ENCODE measurements around the gene INS.

The INS gene

DNA sequence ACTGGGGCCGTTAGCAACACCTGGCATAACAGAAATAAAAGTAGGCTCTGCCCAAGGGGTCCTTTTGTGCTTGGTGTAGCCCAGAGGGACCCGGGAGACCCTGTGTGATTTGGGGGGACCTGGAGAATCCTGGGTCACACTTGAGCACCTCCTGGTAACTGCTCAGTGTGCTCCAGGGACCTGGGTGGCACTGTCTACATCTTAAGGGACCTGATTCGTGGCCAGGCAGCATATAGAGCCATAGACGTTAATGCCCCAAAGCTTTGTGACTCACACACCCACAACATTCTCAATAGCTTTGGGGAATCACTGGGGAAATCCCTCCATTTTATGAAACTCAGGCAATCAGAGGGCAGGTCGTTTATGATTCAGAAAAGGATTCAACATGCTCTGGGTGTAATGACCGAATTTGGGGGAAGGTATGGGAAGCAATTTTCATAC, 18.2 kb downstream of the INS start:
- no peak for DNase-seq

DNA sequence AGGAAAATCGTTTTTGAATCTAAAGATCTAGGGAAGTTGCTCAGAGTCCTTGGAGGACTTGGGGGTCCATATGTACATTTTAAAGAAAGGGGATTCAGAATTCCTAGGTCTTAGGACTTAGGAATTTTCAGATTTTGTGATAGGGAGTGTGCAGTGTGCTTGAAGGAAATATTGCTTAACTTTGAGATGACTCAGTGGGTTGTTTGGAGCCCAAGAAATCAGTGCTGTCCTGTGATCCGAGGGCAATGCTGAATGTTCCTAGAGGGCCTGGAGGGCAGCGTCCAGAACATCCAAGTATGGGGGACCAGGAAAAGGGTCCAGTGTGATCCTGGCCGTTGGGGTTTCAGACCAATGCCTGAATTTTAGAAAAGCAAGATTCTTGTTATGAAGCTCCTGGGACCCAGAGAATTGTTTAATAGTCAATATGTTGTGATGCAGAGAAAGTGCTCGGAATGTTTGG, 18.7 kb downstream of the INS start:
- DNase-seq = no peak

DNA sequence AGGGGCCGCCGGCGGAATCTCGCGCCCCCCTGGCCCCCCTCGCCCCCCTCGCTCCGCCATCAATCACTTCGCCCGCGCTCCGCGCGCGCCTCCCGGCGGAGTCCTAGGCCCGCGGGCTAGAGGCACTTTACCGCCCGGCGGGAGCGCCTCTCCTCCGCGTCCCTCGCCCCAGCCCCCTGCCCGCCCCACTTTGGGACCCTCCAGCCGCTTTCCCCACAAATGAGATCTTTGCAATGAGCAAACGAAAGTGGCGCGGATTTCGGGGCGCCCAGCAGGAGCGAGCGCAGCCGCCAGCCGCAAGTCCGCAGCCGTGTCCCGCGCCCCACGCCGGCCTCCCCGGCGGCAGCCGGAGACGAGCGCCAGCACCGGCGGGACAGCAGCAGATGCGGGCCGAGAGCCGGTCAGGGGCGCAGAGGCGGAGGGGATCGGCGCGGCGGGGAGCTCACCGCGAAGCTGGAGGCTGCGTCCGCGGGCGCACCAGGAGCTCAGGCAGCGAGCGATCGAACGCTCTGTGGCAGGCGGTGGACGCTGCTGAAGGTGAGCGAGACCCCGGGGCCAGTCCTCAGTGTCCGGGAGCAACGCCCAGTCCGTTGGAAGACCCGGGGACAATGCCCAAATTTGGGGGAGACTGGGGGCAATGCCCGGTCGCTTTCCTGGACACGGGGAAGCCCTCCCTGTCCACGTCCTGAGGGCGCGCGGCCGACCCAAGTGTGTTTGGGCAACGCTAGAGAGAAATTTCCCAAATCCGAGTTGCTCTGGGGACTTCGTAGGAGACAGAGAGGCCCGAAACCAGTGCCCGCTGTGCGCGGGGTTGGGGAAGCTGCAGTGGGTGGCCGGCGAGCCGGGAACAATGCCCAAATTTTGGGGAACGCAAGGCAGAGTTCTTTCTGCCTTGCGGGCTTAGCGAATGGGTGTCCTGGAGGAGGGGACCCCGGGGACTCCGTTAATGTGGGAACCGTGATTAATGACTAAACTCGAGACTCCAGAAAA, 20.3 kb downstream of the INS start:
- no peak for DNase-seq

DNA sequence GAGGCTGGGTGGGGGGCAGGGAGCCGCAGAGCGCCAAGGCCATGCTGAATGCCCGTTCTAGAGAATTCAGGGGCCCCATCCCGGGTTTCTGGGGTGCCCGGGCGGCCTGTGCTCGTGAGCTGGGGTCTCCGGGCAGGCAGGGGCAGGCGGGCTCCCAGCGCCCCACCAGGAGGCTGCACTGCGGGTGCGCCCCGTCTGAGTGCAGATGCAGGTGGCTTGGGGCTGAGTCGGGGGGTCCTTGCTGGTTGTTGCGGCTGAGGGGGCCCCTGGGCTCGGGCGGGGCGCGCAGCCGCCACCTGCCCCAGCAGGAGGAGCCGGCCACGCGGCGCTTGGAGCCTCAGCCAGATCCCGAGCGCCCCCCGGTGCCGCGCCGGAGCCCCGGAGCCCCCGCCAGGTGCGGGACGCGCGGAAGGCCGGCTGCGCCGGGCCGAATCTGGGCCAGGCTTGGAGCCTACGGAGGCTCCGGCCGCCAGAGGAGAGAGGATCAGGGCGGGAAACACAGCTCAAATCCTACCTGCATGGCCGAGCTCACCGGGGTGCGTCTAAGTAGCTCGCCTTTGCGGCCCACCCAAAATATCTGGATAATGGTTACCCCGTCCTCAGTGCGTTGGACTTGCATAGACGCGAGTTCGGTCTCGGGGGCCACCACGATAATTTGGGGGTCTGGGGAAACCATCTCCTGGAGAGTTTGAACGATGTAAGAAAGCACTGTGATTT, 21.2 kb downstream of the INS start:
- DNase-seq = no peak

DNA sequence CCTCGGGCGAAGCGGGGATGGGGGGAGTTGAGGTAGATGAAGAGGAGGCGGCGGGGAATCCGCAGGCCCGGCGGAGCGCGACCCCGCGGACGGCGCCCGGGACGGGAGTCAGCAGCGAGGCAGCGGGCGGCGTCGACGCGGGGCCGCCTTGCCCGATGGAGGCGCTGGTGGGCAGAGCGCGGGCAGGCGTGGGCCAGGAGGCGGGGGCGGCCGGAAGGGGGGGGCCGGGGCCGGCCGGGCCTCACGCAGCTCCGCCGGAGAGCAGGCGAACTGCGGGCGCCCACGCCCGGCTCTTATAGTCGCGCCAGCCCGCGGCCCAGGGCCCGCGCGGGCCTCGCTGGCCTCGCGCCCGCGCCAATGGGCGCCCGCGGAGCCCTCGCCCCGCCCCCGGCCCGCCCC, 21.9 kb downstream of the INS start, which contains the start of gene IGF2:
IGF2 (minus strand) TSS at position 267 of the 399 bp plus-strand sequence. CDS start 3,866 bp downstream, outside the sequence.
- no peak for DNase-seq

DNA sequence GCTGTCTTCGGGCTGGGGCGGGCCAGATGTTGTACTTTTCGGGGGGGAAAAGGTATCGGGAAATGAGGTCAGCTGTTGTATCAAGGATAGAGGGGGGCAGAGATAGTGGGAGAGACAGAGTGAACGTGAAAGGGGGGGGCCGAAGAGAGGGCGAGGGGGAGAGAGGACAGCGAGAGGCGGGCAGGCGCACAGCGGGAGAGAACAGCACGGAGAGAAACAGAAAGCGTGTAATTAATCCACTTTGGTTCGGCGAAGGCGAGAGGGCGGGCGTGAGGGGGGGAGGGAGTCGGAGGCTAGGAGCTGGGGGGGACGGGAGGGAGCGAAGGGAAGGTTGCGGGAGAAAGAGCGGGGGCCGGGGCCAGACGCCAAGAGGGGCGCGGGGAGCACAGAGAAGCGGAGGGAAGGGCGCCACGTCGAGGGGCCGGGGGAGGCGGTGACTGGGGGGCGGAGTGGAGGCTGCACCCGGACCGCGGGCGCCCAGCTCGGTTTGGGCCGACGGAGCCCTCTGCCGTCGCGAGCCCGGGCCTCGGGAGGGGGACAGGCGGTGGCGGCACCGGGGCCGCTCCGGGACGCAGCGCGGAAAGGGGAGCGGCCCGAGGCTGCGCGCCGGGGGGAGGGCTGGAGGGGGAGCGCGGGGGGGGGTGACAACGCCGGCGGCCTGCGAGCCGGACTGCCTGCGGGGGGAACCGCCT, 22.4 kb downstream of the INS start:
- DNase-seq = no peak

DNA sequence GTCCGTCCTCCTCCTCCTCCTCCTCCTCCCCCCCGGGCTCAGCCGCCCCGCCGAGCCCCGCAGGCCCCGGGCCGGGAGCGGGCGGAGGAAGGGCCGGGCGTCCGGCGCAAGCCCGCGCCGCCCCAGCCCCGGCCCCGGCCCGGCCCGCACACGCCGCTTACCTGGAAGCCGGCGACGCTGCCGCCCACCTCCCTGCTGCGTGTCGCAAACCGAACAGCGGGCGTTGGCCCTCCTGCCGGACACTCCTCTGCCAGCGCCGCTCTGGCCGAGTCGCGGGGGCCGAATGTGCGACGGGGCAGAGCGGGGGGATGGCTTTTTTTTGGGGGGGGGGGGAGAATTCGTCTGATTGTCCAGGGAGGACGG, 23.0 kb downstream of the INS start:
- DNase-seq = no peak

DNA sequence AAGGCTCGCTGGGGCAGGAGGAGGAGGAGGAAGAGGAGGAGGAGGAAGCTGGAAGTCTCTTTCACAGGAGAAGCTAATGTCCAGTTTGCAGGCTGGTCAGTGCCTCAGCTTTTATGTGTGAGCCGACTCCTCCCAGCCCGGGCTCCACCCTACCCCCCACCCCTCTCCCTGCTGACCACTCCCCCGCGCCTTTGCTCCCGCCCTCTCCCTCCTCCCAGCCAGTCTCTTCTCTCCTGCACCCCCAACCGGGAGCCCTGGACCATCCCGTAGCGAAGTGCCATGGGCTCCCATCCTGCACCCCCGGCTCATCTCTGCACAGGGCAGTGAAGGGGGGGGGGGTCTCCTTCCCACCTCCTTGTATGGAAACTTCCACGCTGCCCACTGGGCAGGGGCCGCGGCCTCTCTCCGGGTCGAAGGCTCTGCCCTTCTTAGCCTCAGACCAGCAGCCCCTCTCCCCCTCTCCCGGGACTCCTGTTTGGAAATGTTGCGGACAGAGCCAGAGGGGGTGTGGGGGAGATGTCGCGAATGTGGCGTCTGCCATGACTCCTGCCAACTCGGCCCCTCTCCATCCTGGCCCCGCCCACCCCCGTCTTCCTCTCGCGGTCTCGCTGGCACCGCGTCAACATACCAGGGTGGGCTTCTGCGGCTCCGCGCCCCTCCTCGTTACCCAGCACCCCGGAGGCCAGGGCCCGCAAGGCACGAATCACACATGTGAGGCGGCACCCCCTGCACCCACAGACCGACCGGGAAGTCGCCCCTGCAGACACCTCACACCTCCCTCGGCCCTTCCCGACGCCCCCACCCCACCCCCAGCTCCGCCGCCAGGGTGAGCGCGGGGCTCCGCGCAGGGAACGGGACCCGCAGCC, 23.6 kb downstream of the INS start:
- DNase-seq = no peak

DNA sequence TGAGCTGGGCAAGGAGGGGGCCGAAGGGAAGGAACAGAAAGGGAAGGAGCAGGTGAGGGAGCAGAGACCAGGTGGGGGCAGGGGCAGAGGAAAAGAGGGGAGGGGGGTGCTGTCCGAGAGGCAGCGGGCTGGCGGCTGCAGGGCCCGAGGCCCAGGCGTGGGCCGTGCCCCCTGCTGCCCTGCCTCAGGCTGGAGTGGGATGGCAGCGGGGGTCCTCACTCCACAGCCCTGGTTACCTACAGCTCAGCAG, 24.1 kb downstream of the INS start:
- no peak for DNase-seq

DNA sequence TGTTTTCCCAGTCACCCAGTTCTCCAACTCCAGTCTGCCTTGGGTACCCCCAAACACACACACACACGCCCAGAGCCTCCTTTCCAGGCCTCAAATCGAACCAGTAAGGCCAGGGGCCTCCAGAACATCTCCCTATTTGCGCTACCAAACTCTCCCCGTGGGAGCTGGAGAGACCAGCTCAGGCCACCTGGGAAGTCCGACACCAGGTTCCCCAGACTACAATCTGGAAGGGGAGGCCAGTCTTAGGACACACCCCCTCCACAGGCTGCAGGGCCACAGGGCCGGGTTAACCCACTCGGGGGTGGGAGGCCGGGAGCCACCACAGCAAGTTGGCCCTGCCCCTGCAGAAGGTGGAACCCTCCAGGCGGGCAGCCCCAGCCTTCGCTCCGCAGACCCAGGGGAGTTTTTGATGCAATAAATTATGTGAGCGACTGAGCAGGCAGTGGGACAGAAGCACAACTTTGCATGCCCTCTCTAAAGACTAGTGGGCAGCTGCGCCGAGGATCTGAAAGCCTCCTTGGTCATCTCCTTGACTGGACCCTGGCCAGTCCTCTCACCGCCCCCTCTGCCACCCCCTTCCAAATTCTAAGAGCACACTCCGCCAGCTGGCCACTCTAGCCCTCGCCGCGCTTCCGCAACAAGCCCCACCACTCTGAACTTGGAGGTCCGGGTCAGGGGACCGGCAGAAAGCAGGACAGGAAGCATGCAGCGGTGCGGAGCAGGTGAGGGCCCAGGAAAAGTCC, 24.6 kb downstream of the INS start:
- DNase-seq = no peak

DNA sequence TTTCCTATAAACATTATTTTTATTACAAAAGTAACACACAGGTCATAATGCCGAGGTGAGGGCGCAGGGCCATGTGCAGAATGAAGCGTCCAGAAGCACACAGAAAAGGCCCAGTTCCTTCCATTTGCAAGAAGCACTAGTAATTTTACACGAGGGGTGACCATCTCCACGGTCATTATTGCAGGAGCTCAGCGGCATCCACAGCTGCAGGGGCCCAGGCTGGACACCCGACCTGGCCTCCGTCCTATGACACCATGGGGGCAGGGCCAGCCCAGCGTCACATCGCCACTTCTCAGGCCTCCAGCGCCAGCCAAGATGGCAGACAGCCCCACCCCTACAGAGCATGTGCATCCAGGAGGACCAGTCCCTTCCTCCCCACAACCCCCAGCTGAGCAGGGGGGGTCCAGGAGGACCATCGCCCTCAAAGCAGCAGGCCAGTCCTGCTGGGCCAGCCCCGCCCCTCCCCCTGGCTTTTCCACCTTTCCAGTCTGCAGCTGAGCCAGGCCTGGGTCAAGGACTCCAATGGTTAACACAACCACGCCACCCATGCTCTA, 25.3 kb downstream of the INS start:
- DNase-seq = no peak

DNA sequence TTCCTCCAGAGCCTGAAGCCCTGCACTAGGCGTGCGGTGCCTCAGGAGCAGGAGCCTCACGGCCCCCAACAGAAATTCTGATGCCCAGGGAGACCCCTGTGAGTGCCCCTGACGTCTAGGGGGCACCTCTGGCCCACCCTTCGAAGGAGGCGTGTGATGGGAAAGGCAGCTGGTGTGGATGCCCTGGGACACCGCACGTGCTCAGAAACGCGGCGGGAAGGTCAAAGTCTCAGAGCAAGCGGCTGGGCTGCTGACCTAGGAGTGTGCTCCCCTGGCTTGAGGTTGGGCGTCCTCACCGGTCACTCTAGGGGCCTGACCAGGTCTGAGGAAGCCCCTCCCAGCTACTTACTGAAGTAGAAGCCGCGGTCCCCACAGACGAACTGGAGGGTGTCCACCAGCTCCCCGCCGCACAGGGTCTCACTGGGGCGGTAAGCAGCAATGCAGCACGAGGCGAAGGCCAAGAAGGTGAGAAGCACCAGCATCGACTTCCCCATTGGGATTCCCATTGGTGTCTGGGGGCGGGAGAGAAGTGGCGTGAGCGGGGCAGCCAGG, 25.9 kb downstream of the INS start:
- no peak for DNase-seq

DNA sequence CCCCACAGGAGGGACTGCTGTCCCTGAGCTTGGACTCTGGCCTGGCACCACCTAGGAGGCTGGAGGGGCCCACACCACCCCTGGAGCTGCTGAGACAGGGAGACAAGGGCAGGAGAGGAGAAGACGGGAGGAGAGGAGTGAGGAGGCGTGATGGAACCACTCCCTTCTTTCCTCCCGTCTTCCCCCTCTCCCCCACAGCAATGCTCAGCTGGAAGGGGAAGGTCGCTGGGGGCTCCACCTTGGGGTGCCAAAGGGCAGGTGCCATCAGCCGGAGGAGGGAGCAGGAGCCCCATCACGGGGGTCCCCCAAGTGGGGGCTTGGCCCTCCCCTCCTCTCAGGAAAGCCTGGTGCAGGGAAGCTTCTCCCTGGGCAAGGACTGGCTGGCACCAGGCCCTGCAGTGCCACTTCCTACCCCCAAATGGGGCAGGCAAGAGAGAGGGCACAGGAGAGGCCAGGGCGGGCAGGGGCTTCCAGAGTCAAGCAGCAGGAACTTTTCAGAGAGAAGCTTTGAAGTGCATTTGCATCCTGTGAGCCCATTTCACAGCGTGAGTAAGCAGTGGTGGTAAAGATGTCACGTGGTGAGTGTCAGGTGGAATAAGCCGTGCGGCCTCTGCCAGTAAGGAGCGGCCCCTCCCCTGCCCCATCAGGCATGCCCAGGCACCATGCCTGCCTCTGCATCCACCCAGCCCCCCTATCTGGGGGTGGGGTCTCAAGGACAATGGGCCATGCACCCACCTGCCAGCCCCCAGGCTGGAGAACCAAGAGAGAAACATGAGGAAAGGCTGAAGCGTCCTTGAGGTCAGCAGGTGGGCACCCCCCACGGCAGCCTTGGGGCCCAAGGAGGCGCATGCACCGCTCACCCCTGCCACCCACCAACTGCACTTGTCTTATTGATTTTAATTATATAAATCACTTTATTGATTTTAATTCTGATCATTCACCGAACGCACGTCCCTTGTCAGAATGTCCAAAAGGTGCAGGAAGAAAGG, 26.7 kb downstream of the INS start:
- DNase-seq = no peak

DNA sequence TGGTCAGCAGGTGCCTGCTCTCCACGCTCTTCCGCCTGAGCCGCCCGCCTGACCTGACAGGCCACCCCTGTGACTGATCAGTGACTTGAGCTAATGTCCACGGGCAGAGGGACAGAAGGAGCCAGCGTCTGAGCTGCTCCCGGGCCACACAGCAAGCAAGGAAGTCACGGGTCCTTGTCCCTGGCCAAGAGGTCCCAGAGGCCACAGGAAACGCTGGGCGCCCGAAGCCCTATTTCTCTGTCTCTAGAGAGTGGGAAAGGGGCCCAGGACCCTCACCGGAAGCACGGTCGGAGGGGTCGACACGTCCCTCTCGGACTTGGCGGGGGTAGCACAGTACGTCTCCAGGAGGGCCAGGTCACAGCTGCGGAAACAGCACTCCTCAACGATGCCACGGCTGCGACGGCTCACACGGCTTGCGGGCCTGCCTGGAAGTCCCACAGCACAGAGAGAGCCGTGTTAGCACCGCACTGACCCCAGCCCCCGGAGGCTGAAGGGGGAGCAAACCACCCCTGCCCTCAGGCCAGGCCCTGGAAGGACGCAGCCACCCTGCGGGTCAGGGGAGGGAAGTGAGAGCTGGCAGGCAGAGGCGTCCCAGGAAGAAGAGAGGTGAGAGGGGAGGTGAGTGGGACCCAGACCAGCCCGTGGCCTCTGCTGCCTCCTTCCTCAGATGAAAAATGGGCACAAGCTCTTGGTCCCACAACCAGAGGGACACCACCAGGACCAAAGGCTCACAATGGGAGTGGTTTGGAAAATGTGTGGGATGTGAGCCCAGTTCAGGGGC, 27.6 kb downstream of the INS start:
- DNase-seq = no peak

DNA sequence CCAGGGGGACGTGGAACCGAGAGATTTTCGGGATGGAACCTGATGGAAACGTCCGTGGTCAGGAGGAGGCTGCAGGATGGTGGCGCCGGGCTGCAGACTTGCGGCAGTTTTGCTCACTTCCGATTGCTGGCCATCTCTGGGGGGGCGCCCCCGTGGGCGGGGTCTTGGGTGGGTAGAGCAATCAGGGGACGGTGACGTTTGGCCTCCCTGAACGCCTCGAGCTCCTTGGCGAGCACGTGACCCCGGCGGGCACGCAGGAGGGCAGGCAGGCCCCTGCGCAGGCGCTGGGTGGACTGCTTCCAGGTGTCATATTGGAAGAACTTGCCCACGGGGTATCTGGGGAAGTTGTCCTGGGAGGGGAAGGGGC, 28.2 kb downstream of the INS start:
- DNase-seq = no peak

DNA sequence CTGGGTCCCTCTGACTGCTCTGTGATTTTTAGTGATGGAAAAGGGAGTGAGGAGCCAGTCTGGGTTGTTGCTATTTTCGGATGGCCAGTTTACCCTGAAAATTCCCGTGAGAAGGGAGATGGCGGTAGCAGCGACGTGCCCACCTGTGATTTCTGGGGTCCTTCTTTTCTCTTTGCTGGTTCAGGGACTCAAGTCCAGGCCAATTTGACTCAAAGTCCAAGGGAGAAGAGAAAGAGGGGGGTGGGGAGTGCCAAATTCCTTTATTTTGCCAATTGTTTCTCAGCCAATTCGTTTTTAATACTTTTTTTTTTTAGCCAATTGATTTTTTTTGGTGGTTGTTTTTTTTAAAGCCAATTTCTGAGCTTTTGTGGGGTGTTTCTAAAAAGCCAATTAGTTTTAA, 28.8 kb downstream of the INS start:
- no peak for DNase-seq

DNA sequence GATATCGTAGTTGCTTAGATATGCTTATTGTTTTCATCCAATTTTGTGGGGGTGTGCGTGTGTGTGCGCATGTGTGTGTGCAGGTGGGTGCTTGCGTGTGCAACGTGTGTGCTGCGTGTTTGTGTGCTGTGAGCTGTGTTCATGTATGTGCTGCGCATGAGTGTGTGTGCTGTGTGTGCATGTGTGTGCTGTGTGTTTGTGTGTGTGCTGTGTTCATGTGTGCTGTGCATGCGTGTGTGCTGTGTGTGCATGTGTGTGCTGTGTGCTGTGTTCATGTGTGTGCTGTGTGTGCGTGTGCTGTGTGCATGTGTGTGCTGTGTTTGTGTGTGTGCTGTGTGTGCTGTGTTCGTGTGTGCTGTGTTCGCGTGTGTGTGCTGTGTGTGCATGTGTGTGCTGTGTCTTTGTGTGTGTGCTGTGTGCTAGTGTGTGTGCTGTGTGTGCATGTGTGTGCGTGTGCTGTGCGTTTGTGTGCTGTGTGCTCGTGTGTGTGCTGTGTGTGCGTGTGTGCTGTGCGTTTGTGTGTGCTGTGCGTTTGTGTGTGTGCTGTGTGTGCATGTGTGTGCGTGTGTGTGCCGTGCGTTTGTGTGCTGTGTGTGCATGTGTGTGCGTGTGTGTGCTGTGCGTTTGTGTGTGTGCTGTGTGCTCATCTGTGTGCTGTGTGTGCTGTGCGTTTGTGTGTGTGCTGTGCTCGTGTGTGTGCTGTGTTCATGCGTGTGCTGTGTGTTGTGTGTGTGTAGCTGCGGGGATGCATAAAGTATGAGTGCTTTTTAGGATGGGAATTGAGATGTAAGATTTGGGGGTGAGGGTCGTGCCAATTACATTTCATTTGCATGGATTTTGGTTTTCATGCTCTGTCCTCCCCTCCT, 29.4 kb downstream of the INS start:
- DNase-seq = no peak

DNA sequence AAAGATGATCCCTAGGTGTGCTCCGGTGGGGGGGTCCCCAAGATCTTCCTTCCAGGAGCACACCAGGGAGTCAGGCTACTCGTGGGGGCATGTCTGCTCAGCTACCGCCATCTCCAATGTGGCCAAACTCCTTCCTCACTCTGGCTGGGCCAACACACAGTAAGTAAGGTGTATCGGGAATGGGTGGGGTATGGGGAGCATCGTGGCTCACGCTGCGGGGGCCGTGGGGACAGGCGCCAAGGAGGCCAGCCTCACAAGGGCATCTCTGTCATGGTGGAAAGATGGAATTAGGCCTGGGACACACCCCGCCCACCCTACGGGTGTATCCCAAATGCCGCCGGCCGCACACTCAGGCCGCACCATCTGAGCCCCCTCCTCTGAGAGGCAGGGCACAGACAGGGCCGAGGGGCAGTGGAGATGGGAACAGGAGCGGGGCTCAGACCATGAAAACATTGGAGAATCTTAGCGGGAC, 30.1 kb downstream of the INS start:
- DNase-seq = no peak
